ENCODE results near the gene PGAM2.
"Not testable (repeated sequence)": the region's sequence is repeated elsewhere in the genome, so short reads cannot be mapped to it uniquely, and the experiment has no call there.

Gene PGAM2

DNA sequence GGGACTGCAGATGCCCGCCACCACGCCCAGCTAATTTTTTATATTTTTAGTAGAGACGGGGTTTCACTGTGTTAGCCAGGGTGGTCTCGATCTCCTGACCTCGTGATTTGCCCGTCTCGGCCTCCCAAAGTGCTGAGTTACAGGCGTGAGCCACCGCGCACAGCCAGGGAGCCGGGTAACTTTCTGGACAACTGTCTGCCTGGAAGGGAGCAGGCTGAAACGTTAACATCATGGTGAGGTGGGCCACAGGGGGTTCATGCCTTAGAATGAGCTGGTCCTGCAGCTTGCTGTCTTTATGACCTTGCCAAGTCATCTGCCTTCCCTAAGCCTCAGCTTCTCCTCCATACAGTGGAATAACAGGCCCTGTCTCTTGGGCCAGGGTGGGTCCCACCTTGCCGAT, 34.0 kb downstream of the PGAM2 start:
- DNase-seq (ENCODE audit: low read depth in 2 of 2) = not testable (repeated sequence)

DNA sequence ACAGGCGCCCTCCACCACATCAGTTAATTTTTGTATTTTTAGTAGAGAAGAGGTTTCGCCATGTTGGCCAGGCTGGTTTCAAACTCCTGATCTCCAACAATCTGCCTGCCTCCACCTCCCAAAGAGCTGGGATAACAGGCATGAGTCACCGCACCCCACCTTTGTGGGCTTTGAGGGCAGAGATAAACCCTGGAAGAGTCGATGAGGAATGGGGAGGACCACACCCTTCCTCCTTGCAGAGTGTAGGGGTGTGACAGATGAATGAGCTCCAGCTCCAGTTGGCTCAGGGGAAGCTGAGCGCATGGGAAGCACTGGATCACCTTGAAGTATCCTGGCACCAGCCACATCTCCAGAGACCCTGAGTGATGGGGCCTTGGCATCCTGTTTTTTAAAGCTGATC, 35.3 kb downstream of the PGAM2 start:
- DNase-seq (ENCODE audit: low read depth in 2 of 2) = not testable (repeated sequence)

DNA sequence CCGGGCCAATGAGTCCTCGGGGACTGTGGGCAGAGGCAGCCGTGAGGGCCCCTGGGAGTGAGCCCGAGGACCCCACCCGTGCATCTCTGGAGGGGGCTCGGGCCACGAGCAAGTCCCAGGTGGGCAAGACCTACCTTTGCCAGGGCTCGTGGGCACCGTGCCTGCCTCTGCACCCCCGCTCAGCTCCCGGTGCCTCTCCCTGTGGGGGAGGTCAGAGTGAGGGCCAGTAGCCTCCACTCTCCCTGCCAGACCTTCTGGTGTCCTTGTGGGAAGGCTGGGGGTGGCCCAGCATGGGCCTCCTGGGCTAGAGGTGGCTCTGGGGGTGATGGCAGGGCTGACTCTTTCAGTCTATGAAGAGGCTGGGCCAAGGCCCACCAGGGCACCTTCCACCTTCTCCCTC, 35.9 kb downstream of the PGAM2 start:
- DNase-seq (ENCODE audit: low read depth in 2 of 2) = not testable (repeated sequence)

DNA sequence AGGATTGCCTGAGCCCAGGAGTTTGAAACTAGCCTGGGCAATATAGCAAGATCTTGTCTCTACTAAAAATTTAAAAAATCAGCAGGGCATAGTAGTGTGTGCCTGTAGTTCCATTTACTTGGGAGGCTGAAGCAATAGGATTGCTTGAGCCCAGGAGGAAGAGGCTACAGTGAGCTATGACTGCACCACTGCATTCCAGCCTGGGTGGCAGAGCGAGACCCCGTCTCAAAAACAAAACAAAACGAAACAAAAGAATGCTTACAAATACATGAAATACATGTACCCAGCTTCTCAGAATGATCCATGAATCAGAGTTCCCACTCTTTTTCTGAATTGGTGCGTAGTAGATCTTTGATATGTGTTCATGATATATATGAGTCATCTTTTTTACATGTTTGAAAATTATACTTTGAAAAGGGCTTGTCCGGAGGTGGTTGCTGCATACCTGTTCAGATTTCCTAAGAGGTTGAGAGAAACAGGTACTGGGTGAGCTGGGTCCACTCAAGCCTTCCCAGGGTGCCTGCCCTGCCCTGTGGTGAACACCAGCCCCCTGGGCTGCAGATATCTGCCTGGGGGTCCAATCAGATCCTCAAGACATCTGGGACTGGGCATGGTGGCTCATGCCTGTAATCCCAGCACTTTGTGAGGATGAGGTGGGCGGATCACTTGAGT, 42.4 kb downstream of the PGAM2 start:
- DNase-seq (ENCODE audit: low read depth in 2 of 2) = not testable (repeated sequence)

DNA sequence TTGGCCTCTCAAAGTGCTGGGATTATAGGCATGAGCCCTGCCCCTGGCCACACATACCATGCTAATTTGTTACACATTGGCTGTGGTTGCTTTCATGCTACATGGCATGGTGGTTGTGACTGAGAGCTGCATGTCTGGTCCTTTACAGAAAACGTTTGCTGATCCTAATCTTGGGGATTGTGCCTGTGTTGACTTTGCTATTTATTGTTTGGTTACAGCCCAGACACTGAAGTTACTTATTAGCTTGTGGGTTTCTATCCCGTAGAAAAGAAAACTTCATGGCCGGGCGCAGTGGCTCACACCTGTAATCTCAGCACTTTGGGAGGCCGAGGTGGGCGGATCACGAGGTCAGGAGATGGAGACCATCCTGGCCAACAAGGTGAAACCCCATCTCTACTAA, 43.3 kb downstream of the PGAM2 start:
- not testable (repeated sequence) for DNase-seq (ENCODE audit: low read depth in 2 of 2)

DNA sequence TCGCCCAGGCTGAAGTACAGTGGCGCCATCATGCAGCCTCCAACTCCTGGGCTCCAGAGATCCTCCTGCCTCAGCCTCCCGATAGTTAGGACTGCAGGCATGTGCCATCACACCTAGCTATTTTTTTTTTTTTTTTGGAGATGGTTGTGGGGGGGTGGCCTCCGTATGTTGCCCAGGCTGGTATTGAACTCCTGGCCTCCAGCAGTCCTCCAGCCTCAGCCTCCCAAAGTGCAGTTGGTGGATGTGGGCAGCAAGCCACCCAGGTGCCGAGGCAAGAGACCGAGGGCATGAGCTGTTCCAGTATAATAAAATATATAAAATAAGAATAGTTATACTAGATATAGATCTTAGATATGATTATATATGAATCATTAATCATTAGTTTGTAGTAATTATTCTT, 45.5 kb downstream of the PGAM2 start:
- DNase-seq (ENCODE audit: low read depth in 2 of 2) = not testable (repeated sequence)

DNA sequence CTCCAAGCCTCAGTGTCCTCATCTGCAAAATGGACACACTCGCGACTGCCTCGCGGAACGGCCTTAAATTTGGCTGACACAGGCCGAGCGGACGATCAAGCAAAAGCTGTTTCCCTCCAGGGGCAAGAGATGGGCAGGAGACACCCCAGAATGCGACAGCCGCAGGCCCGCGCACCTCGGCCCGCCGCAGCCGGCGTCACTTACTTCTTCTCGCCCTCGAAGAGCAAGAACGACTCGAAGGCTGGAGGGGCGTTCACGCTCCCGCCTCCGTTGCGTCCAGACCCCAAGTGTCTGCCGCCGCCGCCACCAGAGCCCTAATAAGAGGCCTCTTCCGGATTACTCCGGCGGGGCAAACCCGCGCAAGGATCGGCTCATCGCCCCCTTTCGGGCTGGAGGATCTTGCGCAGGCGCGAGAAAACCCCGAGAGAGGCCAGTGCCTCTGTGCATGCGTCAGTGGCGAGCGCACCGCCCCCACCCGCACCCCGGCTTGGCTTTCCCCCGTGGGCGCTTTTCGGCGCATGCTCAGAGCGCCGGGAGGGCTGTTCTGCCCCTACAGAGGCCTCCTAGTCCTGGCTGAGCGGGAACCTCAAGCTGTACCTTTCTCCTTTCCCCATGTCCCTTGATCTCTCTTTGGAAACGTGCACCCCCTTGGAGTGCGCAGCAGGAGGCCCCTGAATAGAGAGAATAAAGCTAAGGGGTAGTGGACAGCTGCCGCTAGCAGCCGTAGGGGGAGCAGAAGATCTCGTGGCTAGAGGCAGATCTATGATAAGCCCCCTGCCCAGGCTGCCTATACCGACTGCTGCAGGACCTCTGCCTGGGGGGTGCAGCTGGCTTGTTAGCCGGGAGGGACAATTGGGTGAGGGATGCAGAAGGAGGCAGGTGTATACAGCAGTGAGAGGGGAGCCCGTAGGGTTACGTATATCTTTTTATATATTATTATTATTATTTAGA, 46.2 kb downstream of the PGAM2 start:
- peak; percentile 99 for DNase-seq (ENCODE audit: low read depth in 2 of 2)

DNA sequence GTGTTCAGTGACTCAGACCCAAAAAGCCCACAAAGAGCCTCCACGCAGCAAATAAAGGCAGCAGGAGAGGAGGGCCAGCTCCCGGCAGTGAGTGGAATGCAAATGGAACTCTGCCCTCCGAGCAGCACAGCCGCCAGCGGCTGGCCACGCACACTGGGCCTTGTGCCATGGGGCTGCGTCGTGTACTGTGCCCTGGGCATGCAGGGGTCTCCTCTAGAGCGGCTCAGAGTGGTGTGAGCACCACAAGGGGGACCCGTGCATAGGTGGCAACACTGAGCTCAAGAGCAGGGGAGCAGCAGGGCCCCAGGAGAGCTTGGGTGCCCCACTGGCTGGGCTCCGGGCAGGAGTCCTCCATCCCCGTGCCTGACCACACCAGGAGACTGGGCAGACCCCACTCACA, 50.3 kb downstream of the PGAM2 start:
- DNase-seq (ENCODE audit: low read depth in 2 of 2) = not testable (repeated sequence)
